ENCODE data around the gene CD300C. TPM values are rescaled to one million over a fixed set of nuclear protein-coding genes. Genes with fewer than 3 reads are reported as not detected.

CD300C gene
- total RNA-seq, 2 experiments from 2014 or later = 0.41 to 0.50 TPM

DNA sequence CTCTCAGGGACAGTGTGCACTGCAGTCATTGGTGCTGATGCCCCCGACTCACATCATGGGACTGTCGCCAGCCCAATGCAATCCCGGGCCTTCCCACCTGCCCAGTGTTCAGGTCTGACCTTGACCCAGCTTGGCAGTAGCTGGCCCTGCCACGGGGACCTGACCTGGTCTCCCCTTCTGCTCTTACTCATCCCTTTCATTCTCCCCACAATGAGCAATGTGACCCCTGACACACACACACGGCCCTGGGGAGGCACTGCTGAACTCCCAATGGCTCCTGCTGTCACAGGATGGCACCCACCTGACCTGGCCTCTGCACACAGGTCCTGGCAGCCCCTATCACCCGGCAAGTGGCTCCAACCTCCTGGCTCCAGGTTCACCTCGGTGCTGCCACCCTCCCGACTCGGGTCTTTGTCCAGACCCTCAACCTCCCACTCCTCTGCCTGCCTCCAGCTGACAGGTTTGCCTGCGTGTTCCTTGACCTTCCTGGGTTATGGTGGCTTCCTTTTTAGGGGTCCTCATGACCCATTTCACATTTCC is 6.6 kb downstream of the CD300C start:
- POLR2A ChIA-PET = no interaction called here

DNA sequence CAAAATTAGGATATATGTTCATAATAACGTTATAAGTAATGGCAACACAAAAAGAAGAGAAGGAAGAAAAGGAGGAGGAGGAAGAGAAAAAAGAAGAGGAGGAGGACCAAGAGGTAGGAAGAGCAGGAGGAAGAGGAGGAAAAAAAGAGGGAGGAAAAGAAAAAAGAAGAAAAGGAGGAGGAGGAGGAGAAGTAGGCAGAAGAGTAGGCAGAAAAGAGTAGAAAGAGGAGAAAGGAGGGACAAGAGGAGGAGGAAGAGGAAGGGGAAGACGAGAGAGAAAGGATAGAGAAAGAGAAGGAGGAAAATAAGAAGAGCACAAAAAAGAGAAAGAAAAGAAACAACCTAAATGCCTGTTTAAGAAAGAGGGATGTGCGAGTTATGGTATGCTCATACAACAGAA is 9.0 kb downstream of the CD300C start:
- CTCF ChIA-PET = no interaction called here
- POLR2A ChIA-PET = no interaction called here

More for the DNA sequence above, 6.6 kb downstream of the CD300C start:
- H3K9me3 Mint-ChIP-seq = no peaks in the 10 kb centered on the region
- no peak for DNase-seq
- H3K4me3 Mint-ChIP-seq = no peak overlapping the region
- no peaks in the 10 kb centered on the region for H3K36me3 Mint-ChIP-seq (ENCODE audit: low read depth)
- Histone ChIP-seq H3K4me3 (ENCODE audit: low read length) (no peak overlapping the region), H3K27ac (ENCODE audit: low read depth in 1 of 2, low read length in 2 of 2) (no peak overlapping the region), H3K36me3 (ENCODE audit: insufficient read depth, low read length) (no peaks in the 10 kb centered on the region), H3K9me3 (ENCODE audit: control insufficient read depth in 1 of 2, insufficient read depth in 1 of 2, low read length in 2 of 2) (no peaks in the 10 kb centered on the region), H3K4me1 (ENCODE audit: insufficient read depth, low read length) (no peaks in the 10 kb centered on the region), H3K27me3 (ENCODE audit: control insufficient read depth in 1 of 2, insufficient read depth in 2 of 2, low read length in 2 of 2) (peaks cover 3 to 4% of the 10 kb centered on the region in 2 experiments)
- intact Hi-C loops (cut with DNase I, micrococcal nuclease) = no loop called here
- TF ChIP-seq, protein P1, sequence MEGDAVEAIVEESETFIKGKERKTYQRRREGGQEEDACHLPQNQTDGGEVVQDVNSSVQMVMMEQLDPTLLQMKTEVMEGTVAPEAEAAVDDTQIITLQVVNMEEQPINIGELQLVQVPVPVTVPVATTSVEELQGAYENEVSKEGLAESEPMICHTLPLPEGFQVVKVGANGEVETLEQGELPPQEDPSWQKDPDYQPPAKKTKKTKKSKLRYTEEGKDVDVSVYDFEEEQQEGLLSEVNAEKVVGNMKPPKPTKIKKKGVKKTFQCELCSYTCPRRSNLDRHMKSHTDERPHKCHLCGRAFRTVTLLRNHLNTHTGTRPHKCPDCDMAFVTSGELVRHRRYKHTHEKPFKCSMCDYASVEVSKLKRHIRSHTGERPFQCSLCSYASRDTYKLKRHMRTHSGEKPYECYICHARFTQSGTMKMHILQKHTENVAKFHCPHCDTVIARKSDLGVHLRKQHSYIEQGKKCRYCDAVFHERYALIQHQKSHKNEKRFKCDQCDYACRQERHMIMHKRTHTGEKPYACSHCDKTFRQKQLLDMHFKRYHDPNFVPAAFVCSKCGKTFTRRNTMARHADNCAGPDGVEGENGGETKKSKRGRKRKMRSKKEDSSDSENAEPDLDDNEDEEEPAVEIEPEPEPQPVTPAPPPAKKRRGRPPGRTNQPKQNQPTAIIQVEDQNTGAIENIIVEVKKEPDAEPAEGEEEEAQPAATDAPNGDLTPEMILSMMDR (IDR thresholded peaks at IDR 0.05) = no peak
- no peaks in the 10 kb centered on the region for H3K4me1 Mint-ChIP-seq (ENCODE audit: low read depth)
- H3K27ac Mint-ChIP-seq = no peak overlapping the region
- CTCF ChIA-PET = no interaction called here
- no peak for ATAC-seq (ENCODE audit: poor library complexity)
- H3K27me3 Mint-ChIP-seq = no peaks in the 10 kb centered on the region

DNA sequence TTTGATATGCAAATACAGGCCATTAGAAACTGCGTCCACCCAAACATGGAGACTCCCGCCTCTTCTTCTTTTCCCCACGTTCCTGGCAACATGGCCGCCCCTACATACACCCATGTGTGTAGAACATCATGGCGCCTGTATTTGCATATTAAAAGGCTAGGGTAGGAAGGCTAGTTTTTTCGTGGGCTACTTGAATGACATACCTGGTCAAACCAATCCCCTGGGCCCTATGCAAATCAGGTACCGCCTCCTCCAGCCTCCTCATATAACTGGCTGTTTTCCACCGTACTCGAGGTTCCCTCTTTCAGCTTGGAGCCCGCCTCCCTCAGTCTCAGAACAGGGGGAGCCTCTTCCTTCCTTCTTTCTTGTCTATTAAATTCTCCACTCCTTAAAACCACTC is 13.8 kb downstream of the CD300C start:
- Mint-ChIP-seq H3K27ac (no peak overlapping the region), H3K4me1 (ENCODE audit: low read depth) (peaks cover 5% of the 10 kb centered on the region), H3K4me3 (no peak overlapping the region), H3K9me3 (no peaks in the 10 kb centered on the region), H3K27me3 (peaks cover 32% of the 10 kb centered on the region), H3K36me3 (ENCODE audit: low read depth) (no peaks in the 10 kb centered on the region)
- H3K9me3 ChIP-seq (ENCODE audit: control insufficient read depth in 1 of 2, insufficient read depth in 1 of 2, low read length in 2 of 2) = no peaks in the 10 kb centered on the region
- H3K4me3 ChIP-seq (ENCODE audit: low read length) = peak overlapping the region; percentile 11
- ChIA-PET CTCF (interaction anchor here (1.4 kb wide), 1 partner anchor 153 kb away, joined by 9 read pairs; no protein-coding TSS in a partner anchor), POLR2A (no interaction called here)
- H3K27me3 ChIP-seq (ENCODE audit: control insufficient read depth in 1 of 2, insufficient read depth in 2 of 2, low read length in 2 of 2) = peaks cover 21 to 22% of the 10 kb centered on the region in 2 experiments
- TF ChIP-seq, protein P1 (IDR thresholded peaks at IDR 0.05) = no peak
- H3K4me1 ChIP-seq (ENCODE audit: insufficient read depth, low read length) = no peaks in the 10 kb centered on the region
- DNase-seq (peak in 4 of 14 experiments; percentile 16 to 71 (median 52)), ATAC-seq (ENCODE audit: poor library complexity) (no peak)
- no peak overlapping the region for H3K27ac ChIP-seq (ENCODE audit: low read depth in 1 of 2, low read length in 2 of 2)
- H3K36me3 ChIP-seq (ENCODE audit: insufficient read depth, low read length) = no peaks in the 10 kb centered on the region
- intact Hi-C loops (cut with DNase I, micrococcal nuclease) = loop anchor here (2.0 kb wide), 1 partner anchor 163 kb away; no protein-coding TSS in a partner anchor

More for the DNA sequence above, 9.0 kb downstream of the CD300C start:
- no peak overlapping the region for H3K27ac ChIP-seq (ENCODE audit: low read depth in 1 of 2, low read length in 2 of 2)
- H3K36me3 ChIP-seq (ENCODE audit: insufficient read depth, low read length) = no peaks in the 10 kb centered on the region
- no peak for ATAC-seq (ENCODE audit: poor library complexity)
- H3K4me3 ChIP-seq (ENCODE audit: low read length) = no peak overlapping the region
- peaks cover 18 to 22% of the 10 kb centered on the region in 2 experiments for H3K27me3 ChIP-seq (ENCODE audit: control insufficient read depth in 1 of 2, insufficient read depth in 2 of 2, low read length in 2 of 2)
- no peak overlapping the region for H3K4me3 Mint-ChIP-seq
- H3K4me1 ChIP-seq (ENCODE audit: insufficient read depth, low read length) = no peaks in the 10 kb centered on the region
- H3K9me3 ChIP-seq (ENCODE audit: control insufficient read depth in 1 of 2, insufficient read depth in 1 of 2, low read length in 2 of 2) = no peaks in the 10 kb centered on the region
- H3K27me3 Mint-ChIP-seq = peaks cover 17% of the 10 kb centered on the region
- no peaks in the 10 kb centered on the region for H3K36me3 Mint-ChIP-seq (ENCODE audit: low read depth)
- TF ChIP-seq, protein P1 (IDR thresholded peaks at IDR 0.05) = no peak
- intact Hi-C loops (cut with DNase I, micrococcal nuclease) = no loop called here
- DNase-seq = no peak
- H3K4me1 Mint-ChIP-seq (ENCODE audit: low read depth) = peaks cover 5% of the 10 kb centered on the region
- no peaks in the 10 kb centered on the region for H3K9me3 Mint-ChIP-seq
- no peak overlapping the region for H3K27ac Mint-ChIP-seq

Measured in CD4-positive, alpha-beta T cell (primary cell).